DOHH2 (cell line): ENCODE results near the gene DHRS2.

Source experiments
- CTCF ChIP-seq: fragments of 200-600 bp; sonication (generic); IDR thresholded peaks from one replicate; pipeline ENCODE4 v1.5.1; 2014; ENCODE audit warnings: antibody characterized with exemption, mild to moderate bottlenecking, low read depth, low read length; ENCODE audit not compliant: poor library complexity, severe bottlenecking
- EZH2phosphoT487 ChIP-seq: fragments of 200-600 bp; sonication (generic); IDR thresholded peaks from 2 replicates; pipeline ENCODE4 v1.6.1; 2017; ENCODE audit warnings: borderline replicate concordance, mild to moderate bottlenecking, antibody characterized with exemption, low read length, moderate library complexity, mixed read lengths

- TF ChIP-seq CTCF (no peak), EZH2phosphoT487 (no peak)
Measured at GRCh38 chr14:23638414-23639047, 2.4 kb downstream of the DHRS2 start.
